DND-41 (cell line): Measurements from ENCODE around the gene HES5.

ENCODE experiments used
- ATAC-seq: fragments of 200-7000 bp; cut with Tn5 transposase; 3 replicates; pipeline ENCODE4 v1.9.1; 2021; ENCODE audit warnings: low read depth; ENCODE audit not compliant: insufficient read depth
- DNase-seq: peaks from one replicate; pipeline ENCODE4 v3.0.0-alpha.2; 2020
- H2AFZ ChIP-seq: 2 replicates; pipeline ENCODE4 v1.6.0; 2012; ENCODE audit warnings: low read depth, low read length
- H3K27ac ChIP-seq: 2 replicates; pipeline ENCODE4 v1.5.1; 2012; ENCODE audit warnings: low read length, inconsistent platforms
- H3K27me3 ChIP-seq: fragments of 200-600 bp; sonication (generic); 2 replicates; pipeline ENCODE4 v1.6.0; 2012; ENCODE audit warnings: low read length, mild to moderate bottlenecking, inconsistent platforms; ENCODE audit not compliant: insufficient read depth, poor library complexity
- H3K36me3 ChIP-seq: 2 replicates; pipeline ENCODE4 v1.5.1; 2012; ENCODE audit warnings: low read length, inconsistent platforms; ENCODE audit not compliant: insufficient read depth
- H3K4me1 ChIP-seq: 2 replicates; pipeline ENCODE4 v1.5.1; 2012; ENCODE audit warnings: mild to moderate bottlenecking, low read length; ENCODE audit not compliant: insufficient read depth
- H3K4me2 ChIP-seq: 2 replicates; pipeline ENCODE4 v1.6.0; 2012; ENCODE audit warnings: mild to moderate bottlenecking, moderate library complexity, low read length, inconsistent platforms; ENCODE audit not compliant: insufficient read depth
- H3K4me3 ChIP-seq, 2 experiments: fragments of 200-600 bp in 1 of 2; shearing (Covaris generic) in 1 of 2; 2 replicates each; pipeline ENCODE4 v1.5.1; 2012 to 2016; ENCODE audit warnings: inconsistent platforms in 2 of 2, low read length in 2 of 2, mild to moderate bottlenecking in 2 of 2, low read depth in 1 of 2, moderate library complexity in 1 of 2
- H3K79me2 ChIP-seq: 2 replicates; pipeline ENCODE4 v1.6.0; 2012; ENCODE audit warnings: low read length, inconsistent platforms; ENCODE audit not compliant: insufficient read depth
- H3K9ac ChIP-seq: 2 replicates; pipeline ENCODE4 v1.6.0; 2012; ENCODE audit warnings: low read depth, mild to moderate bottlenecking, inconsistent platforms, low read length, moderate library complexity
- H3K9me3 ChIP-seq: 2 replicates; pipeline ENCODE4 v1.5.1; 2012; ENCODE audit warnings: low read length, moderate library complexity, mild to moderate bottlenecking, inconsistent platforms; ENCODE audit not compliant: insufficient read depth, severe bottlenecking
- H4K20me1 ChIP-seq: 2 replicates; pipeline ENCODE4 v1.6.0; 2012; ENCODE audit warnings: low read length; ENCODE audit not compliant: insufficient read depth
- EZH2 ChIP-seq: IDR thresholded peaks from 3 replicates; pipeline ENCODE4 v1.6.1; 2012; ENCODE audit warnings: borderline replicate concordance, low read depth, mild to moderate bottlenecking, moderate library complexity, low read length, inconsistent platforms; ENCODE audit not compliant: severe bottlenecking
- TF ChIP-seq, protein P1 (sequence below): IDR thresholded peaks from 2 replicates; pipeline ENCODE4 v1.5.1; 2012; ENCODE audit warnings: borderline replicate concordance, low read length, moderate library complexity, mild to moderate bottlenecking; ENCODE audit not compliant: poor library complexity, severe bottlenecking; ENCODE audit errors: extremely low read depth

The HES5 gene

DNA sequence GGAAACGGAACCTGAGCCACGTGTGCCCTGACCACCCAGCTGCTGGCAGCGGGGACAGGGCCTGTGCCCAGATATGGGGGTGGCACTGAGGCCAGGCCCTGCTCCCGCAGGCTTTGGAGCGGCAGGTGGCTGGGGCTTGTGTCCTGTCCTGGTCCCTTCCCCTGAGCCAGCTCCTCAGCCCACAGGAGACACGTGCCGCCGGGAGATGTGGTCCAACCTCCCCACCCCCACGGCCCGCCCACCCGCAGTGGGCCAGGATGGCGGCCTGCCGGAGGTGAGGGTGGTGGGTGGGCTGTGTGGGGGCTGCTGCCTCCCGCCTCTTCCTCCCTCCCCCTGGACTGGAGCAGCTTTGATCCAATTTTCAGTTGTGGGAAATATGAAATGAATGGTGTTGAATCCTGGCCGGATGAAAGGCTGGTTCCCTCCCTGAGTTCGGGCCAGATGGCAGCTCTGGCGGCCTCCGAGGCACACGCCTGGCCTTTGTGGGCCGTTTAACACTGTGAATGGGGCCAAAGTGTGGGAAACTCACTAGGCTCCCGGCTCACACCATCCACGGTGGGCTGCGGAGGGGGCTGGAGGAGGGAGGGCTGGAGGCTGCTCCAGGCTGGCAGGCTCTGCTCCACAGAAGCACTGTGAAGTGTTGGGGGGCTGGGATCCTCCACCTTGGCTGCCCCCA lies 2.6 kb upstream of the HES5 start:
- Histone ChIP-seq H3K9me3 (no peaks in the 10 kb centered on the region), H2AFZ (no peak overlapping the region), H3K4me2 (no peak overlapping the region), H3K4me3 (no peak overlapping the region), H3K9ac (no peak overlapping the region), H3K79me2 (no peaks in the 10 kb centered on the region), H3K36me3 (no peaks in the 10 kb centered on the region), H3K27me3 (peaks cover 8% of the 10 kb centered on the region), H3K4me1 (peaks cover 7% of the 10 kb centered on the region), H4K20me1 (peaks cover 20% of the 10 kb centered on the region), H3K27ac (no peak overlapping the region)
- DNase-seq (no peak), ATAC-seq (no peak)
- TF ChIP-seq EZH2, result no peak
- TF ChIP-seq, protein P1, sequence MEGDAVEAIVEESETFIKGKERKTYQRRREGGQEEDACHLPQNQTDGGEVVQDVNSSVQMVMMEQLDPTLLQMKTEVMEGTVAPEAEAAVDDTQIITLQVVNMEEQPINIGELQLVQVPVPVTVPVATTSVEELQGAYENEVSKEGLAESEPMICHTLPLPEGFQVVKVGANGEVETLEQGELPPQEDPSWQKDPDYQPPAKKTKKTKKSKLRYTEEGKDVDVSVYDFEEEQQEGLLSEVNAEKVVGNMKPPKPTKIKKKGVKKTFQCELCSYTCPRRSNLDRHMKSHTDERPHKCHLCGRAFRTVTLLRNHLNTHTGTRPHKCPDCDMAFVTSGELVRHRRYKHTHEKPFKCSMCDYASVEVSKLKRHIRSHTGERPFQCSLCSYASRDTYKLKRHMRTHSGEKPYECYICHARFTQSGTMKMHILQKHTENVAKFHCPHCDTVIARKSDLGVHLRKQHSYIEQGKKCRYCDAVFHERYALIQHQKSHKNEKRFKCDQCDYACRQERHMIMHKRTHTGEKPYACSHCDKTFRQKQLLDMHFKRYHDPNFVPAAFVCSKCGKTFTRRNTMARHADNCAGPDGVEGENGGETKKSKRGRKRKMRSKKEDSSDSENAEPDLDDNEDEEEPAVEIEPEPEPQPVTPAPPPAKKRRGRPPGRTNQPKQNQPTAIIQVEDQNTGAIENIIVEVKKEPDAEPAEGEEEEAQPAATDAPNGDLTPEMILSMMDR, result no peak

DNA sequence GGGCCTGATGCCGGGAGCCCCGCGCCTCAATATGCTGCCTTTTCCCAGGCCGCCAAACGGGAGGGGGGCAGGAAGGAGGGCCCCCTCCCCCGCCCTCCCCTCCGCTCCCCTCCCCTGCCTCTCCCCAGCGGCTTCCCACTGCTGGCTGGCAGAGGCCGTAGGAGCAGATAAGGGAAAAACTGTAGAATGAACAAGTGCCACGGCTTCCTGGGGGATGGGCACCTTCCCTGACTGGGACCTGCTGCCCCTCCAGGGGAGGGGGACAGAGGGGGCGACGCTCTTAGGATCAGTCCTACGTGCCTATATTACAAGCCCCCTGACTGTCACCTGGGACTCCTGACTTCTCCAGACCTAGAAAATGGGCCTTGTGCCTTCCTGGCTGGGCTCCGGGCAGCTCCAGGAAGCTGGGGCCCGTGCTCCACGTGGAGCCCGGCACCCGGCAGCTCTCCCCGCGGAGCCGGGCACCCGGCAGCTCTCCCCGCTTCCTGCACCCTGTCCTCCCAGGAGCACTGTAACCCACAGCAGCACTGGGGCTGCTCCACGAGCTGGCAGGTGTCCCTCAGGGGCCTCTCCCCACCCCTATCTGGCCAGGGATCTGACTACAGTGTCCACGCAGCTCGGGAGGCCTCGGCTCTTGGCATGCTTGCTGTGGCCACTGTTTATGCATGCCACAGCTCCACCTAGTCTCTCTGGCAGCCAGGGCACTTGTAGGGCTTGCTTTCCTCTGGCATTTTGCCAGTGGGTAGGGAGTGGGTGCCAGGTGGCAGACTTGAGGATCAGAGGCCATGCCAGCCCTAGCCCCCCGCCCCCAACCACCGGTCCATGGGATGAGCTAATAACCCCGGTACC lies 674 bp upstream of the HES5 start:
- peaks cover 3% of the 10 kb centered on the region; the same call in 1 of the 2 replicates for H3K36me3 ChIP-seq
- no peak overlapping the region for H3K9ac ChIP-seq
- H3K27ac ChIP-seq, result no peak overlapping the region
- no peak overlapping the region for H3K4me2 ChIP-seq
- DNase-seq (no peak), ATAC-seq (no peak)
- H2AFZ ChIP-seq, result no peak overlapping the region
- H3K4me3 ChIP-seq, result no peak overlapping the region
- H3K79me2 ChIP-seq, result peaks cover 3% of the 10 kb centered on the region
- no peaks in the 10 kb centered on the region for H3K9me3 ChIP-seq
- peaks cover 24% of the 10 kb centered on the region for H4K20me1 ChIP-seq
- TF ChIP-seq EZH2, result no peak
- TF ChIP-seq, protein P1, result peak; percentile 18
- peaks cover 17% of the 10 kb centered on the region for H3K4me1 ChIP-seq
- H3K27me3 ChIP-seq, result peaks cover 7% of the 10 kb centered on the region

DNA sequence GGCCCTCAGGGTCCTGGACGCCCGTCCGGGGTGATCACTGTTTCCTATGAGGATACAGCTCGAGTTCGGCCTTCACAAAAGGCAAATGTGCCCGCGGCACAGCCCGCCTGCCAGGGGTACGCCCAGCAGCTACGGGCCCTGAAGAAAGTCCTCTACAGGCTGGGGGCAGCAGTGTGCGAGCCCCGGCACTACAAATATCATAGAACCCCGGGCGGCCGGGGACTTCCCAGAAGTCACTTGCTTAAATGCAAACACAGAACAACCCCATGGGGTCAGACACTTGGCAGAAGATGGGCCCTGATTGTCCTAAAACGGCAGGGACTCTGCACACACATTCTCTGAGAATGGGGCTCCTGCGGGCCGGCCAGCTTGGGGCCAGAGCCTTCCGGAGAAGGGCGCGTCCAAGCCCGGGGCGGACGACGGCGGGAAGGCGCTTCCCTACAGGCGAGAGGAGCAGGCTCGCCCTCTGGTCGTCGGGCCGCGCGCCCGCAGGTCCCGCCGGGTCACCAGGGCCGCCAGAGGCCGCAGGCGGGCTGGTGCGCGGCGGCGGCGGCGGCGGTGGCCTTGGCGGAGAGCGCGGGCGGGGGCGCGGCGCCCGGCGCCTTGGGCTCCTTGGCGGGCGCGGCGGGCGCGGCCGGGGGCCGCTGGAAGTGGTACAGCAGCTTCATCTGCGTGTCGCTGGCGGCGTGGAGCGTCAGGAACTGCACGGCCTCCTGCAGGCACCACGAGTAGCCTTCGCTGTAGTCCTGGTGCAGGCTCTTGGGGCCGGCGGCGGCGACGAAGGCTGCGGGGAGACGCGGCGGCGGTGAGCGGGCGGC lies 888 bp downstream of the HES5 start:
- H3K4me1 ChIP-seq, result peaks cover 32% of the 10 kb centered on the region
- no peak overlapping the region for H3K27ac ChIP-seq
- DNase-seq, result no peak
- H3K27me3 ChIP-seq, result peaks cover 7% of the 10 kb centered on the region
- H3K36me3 ChIP-seq, result peaks cover 9% of the 10 kb centered on the region
- H3K9me3 ChIP-seq, result no peaks in the 10 kb centered on the region
- peaks cover 40% of the 10 kb centered on the region for H4K20me1 ChIP-seq
- no peak overlapping the region for H2AFZ ChIP-seq
- H3K9ac ChIP-seq, result no peak overlapping the region
- no peak for ATAC-seq
- H3K4me2 ChIP-seq, result no peak overlapping the region
- no peak for TF ChIP-seq EZH2
- TF ChIP-seq, protein P1, result no peak
- H3K4me3 ChIP-seq, result no peak overlapping the region
- peaks cover 19% of the 10 kb centered on the region for H3K79me2 ChIP-seq
